HG03060 (cell line): Measurements from ENCODE around the gene RNASE1.
"Not testable (repeated sequence)": the region's sequence is repeated elsewhere in the genome, so short reads cannot be mapped to it uniquely, and the experiment has no call there.

ENCODE experiments used
- ATAC-seq: cut with Tn5 transposase; IDR thresholded peaks from one replicate; pipeline ENCODE4 v1.9.1; 2021; ENCODE audit warnings: low read depth, moderate number of reproducible peaks; ENCODE audit not compliant: unreplicated experiment

Gene RNASE1

GRCh38 chr14:20802341-20803084, at the start of gene RNASE1:
RNASE1 (minus strand) TSS chr14:20802844; CDS start chr14:20802068, 776 bp downstream.
- ATAC-seq: no peak

DNA sequence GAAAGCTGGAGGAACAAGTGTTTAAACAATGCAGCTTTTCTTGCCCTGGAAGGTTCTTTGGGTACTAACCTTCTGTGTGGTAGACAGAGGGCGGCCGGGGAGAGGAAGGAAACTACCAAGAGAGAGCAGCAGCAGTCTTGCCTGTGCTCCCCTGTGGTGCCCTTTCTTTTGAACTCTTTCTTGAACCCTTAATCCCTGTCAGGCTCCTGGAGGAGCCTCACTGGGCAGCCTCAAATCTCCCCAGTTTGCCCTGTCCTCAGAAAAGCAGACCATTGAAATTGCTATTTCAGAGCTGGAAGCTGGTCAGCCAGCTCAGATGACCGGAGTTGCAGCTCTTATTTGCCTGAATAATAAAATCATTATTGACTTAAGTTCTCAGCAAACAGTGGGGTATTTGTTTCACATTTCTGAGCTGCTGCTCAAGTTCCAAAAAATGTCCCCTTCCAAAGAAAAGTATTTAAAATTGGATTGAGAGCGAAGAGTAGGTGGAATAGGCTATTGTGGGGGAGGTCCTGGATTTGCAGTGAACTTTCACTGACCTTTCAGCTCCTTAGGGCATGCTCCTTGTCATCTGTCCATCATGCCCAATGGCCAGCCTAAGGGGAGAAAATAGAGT, 46.4 kb upstream of the RNASE1 start:
- ATAC-seq: no peak

GRCh38 chr14:20848316-20848954, 45.8 kb upstream of the RNASE1 start:
- no peak for ATAC-seq

DNA sequence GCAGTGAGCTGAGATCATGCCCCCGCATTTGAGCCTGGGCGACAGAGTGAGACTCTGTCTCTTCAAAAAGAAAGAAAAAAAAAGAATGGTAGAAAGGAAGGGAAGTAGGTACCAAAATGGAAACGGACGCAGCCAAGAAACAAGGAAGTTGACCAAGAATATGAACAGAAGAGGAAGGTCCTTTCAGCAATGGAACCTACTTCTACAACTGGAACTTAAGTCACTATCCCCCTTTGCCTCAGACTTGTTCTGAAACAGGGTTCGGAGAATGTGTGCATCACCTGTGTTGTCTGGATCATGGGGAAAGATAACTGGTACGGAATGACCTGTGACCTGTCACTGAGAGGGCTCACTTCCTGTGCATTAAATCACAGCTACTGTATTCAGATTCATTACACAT, 43.9 kb upstream of the RNASE1 start:
- ATAC-seq: no peak

DNA sequence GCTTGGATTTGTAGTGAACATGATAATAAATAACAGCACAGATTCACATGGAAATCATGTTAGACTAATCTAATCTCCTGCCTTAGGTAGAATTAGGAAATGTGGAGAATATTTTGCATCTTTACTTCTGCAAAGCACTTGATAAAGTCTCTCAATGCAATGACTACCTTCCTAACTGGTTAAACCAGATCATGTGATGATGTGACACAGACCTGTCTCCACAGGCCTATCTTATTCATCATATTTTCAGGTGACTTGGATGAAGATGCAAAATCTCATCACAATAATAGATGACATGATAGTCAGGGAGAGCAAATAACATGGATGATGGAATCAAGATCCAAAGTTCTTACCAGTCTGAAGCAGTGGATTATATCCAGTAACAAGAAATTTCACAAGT, 38.5 kb upstream of the RNASE1 start:
- ATAC-seq: no peak

DNA sequence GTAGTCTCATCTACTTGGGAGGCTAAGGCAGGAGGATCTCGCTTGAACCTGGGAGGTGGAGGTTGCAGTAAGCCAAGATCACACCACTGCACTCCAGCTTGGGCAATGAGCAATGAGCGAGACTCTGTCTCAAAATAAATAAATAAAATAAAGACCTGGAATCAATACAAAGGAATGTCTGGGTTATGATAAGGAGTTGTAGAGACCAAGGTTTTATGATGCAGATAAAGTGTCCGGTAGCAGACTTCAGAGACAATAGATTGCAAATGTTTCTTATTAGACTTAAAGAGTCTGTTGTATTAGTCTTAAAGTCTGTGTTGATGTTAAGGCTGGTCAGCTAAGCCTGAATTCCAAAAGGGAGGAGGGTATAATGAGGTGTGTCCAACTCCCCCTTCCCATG, 35.2 kb upstream of the RNASE1 start:
- ATAC-seq: no peak

- no peak for ATAC-seq
Observed at GRCh38 chr14:20836668-20837338, 34.2 kb upstream of the RNASE1 start.

DNA sequence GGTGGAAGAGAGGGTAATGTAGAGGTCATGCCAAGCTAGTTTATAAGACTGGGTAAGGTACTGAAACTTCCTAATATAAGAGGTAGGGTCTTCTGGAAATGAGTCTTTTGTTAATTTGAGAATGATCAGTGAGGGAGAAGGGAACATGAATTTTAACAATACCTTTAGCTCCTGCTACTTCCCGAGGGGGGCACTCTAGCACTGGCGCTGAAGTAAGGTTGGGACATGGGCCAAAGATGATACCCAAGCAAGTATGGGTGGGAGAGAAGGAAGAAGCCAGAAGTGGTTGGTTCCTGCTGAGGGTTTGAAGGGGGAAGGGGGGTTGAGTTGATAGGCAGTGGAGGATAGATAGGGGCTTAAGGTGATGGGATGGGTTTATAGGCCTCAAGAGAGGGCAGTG, 32.3 kb upstream of the RNASE1 start:
- no peak for ATAC-seq

GRCh38 chr14:20830831-20831230, 28.2 kb upstream of the RNASE1 start:
- no peak for ATAC-seq

DNA sequence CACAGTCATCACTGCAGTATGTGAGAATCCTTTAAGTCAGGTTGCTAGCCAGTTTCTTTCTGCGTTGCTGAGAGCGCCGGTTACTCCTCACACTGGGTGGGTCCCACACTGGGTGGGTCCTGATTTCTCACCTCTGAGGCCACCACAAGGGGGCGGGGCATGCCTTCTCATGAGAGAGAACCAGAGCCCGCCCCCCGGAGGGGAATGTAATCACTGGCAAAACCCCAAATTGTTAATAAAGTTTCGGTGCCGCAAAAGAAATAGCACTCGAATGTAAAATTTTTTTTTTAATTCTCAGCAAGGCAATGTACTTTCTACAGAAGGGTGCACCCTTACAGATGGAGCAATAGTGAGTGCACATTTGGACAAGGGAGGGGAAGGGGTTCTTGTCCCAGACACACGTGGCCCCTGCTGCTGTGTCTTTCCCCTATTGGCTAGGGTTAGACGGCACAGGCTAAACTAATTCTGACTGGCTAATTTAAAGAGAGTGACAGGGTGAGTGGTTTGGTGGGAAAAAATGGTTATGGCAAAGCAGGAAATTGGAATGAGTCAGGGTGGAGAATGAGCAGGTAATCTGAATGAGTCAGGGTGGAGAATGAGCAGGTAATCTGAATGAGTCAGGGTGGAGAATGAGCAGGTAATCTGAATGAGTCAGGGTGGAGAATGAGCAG, 25.5 kb upstream of the RNASE1 start:
- ATAC-seq: not testable (repeated sequence)

DNA sequence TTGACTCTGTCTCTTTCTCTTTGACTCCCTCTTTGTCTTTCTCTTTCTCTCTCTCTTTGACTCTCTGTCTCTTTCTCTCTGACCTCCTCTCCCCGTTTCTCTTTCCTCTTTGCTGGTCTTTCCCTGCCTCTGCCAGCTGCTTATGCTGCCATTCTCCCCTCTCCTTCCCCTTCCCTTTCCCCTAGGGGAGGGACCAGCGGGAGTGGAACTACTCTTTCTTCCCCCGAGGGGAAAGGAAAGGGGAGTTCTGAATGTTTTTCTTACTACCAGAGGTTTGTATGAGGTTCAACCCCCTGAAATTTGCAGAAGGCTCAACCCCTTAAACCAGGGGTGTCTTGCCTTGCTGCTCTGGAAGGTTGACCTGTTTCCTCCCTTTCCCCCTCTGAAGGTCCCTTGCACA, 24.7 kb upstream of the RNASE1 start:
- ATAC-seq: no peak

DNA sequence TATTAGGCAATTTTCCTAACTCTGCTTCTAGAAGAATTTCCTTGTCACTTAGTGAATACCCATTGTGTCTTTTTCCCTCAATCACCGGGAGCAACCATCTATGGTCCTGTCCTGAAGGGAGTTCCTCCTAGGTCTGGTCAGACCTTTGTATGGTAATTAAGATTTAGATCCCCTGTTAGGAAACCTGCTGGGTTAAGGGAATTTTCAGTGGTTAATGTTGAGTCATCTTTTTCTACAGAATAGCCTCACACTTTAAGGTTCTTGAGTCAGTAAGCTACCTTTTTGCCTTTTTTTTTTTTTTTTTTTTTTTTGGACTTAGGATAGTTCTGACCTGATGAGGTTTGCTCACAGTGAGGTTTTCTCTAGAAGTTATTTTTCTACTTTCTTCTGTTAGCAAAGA, 24.0 kb upstream of the RNASE1 start:
- ATAC-seq: not testable (repeated sequence)

- ATAC-seq: no peak
Observed at GRCh38 chr14:20823859-20824258, 21.2 kb upstream of the RNASE1 start.

GRCh38 chr14:20821521-20822108, 19.0 kb upstream of the RNASE1 start:
- not testable (repeated sequence) for ATAC-seq

DNA sequence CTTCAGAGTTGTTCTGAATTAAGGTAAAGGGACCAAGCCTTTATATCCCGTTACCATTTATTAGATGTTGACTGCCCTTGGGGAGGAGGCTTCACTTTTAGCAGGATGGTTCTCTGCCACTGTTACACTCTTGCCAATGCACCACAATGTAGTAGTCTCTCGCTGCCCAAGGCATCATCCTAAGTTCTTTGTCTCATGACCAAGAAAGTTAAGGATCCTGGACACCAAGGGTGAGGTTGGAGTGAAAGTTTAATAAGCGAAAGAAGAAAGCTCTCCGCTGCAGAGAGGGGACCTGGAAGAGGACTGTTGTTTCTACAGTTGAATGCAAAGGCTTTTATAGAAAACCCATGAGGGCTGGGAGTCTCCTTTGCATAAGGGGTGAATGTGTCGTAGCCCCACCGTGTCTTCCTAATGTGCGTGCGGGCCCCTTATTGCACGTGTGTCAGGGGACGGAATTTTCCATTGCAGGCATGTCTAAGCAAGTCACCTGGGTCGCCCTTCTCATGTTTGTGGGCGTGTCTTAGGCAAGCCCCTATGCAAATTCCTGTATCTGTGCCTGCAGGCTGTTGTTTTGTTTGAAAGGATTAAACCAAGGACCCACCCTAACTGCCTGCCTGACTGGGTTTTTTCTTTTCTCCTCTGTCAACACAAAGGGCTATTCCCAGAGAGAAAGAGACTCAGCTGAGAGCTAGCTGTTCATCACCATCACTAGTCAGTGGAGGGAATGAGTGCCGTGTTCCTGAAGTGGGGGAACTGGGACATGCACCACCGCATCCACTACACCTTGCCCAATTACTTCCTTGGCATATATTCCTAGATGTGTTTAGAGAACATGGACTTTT, 17.6 kb upstream of the RNASE1 start:
- ATAC-seq: no peak

DNA sequence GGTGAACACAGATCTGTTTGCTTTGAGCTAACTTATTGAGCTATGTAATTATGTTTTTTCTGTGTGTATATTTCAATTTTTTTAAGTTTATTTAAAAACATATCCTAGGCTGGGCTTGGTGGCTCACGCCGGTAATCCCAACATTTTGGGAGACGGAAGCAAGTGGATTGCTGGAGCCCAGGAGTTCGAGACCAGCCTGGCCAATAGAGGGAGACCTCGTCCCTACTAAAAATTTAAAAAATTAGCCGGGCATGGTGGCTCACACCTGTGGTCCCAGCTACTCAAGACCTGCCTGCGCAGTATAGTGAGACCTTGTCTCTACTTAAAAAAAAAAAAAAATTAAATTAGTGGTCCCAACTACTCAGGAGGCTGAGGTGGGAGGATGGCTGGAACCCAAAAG, 16.2 kb upstream of the RNASE1 start:
- no peak for ATAC-seq

DNA sequence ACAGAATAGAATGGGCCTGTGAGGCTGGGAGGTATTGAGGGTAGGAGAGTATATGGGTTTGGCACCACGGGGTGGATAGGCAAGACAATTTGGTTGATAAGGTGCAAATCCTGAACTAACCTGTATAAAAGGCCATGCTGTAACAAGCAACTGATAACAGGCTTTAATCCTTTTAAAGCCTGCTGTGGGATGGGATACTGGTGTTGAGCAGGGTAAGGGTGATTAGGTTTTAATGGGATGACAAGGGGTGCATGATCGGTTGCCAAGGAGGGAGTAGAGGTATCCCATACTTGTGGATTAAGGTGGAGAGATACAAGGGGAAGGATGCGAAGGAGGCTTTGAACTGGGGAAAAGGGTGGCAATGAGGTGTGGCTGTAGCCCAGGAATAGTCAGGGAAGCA, 13.3 kb upstream of the RNASE1 start:
- ATAC-seq: not testable (repeated sequence)

GRCh38 chr14:20811986-20812975, 9.6 kb upstream of the RNASE1 start:
- no peak for ATAC-seq
